ENCODE measurements around the gene ZNF836. TPM values are rescaled to one million over a fixed set of nuclear protein-coding genes. Genes with fewer than 3 reads are reported as not detected.
A peak's percentile ranks its signal among the peaks of the same experiment; 100 is the strongest.

The ZNF836 gene
- total RNA-seq, 1 experiment from 2014 or later, result 14.3 TPM

DNA sequence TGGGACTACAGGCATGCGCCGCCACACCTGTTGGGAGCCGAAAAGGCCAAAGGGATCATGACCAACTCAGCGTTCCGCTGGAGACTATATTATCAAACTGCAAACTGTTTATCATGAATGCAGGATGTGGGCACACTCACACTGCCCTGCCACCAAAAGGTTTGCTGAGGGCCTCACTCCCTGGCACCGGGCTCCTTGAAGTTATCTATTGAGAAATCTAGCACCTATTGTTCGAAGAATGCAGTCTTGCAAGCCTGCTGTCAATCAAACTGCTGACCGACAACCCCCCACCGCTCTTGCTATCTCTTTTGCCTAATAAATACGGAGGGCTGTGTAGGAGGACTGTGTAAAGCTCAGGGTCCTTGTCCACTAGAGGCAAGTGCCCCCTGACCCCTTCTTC is 5.2 kb upstream of the ZNF836 start:
- H3K9me3 ChIP-seq (ENCODE audit: insufficient read depth, low read depth), result peaks cover 8% of the 10 kb centered on the region
- H3K4me1 ChIP-seq (replicated peaks; ENCODE audit: insufficient read depth), result peaks cover 18% of the 10 kb centered on the region
- POLR2A ChIA-PET (ENCODE audit: unreplicated experiment), result interaction anchor here (0.6 kb wide), 1 partner anchor 806 kb away, joined by 4 read pairs; no protein-coding TSS in a partner anchor
- no peaks in the 10 kb centered on the region for H3K36me3 ChIP-seq (ENCODE audit: low read depth)
- peak; percentile 75 to 89 for DNase-seq
- no TSS peak for BruUV-seq (replicated peaks)
- TF ChIP-seq, protein P1, sequence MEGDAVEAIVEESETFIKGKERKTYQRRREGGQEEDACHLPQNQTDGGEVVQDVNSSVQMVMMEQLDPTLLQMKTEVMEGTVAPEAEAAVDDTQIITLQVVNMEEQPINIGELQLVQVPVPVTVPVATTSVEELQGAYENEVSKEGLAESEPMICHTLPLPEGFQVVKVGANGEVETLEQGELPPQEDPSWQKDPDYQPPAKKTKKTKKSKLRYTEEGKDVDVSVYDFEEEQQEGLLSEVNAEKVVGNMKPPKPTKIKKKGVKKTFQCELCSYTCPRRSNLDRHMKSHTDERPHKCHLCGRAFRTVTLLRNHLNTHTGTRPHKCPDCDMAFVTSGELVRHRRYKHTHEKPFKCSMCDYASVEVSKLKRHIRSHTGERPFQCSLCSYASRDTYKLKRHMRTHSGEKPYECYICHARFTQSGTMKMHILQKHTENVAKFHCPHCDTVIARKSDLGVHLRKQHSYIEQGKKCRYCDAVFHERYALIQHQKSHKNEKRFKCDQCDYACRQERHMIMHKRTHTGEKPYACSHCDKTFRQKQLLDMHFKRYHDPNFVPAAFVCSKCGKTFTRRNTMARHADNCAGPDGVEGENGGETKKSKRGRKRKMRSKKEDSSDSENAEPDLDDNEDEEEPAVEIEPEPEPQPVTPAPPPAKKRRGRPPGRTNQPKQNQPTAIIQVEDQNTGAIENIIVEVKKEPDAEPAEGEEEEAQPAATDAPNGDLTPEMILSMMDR (conservative IDR thresholded peaks at IDR 0.05), result no peak
- no peak for TF ChIP-seq EZH2 (IDR thresholded peaks at IDR 0.05; ENCODE audit: low read depth)
- no peaks in the 10 kb centered on the region for H3K27me3 ChIP-seq (ENCODE audit: insufficient read depth, low read depth)
- H4K20me1 ChIP-seq (ENCODE audit: insufficient read depth), result no peaks in the 10 kb centered on the region
- no peaks in the 10 kb centered on the region for H3K79me2 ChIP-seq (ENCODE audit: low read depth)
- H2AFZ ChIP-seq, result no peak overlapping the region
- intact Hi-C loops (cut with micrococcal nuclease; ENCODE audit: unreplicated experiment), result no loop called here
- H3K9me2 ChIP-seq (ENCODE audit: insufficient read depth), result no peaks in the 10 kb centered on the region
- CTCF ChIA-PET, result interaction anchor here (0.7 kb wide), 1 partner anchor 39 kb away, joined by 3 read pairs; no protein-coding TSS in a partner anchor
- no peak overlapping the region; the same call in 1 of the 2 replicates for H3K27ac ChIP-seq
- 0 out of 2 replicates have a peak overlapping the region, but pooled peaks have one; percentile 16 for H3K4me3 ChIP-seq
- H3F3A ChIP-seq (ENCODE audit: insufficient read depth, low read depth), result peaks cover 9% of the 10 kb centered on the region
- peak overlapping the region; percentile 58 for H3K4me2 ChIP-seq

DNA sequence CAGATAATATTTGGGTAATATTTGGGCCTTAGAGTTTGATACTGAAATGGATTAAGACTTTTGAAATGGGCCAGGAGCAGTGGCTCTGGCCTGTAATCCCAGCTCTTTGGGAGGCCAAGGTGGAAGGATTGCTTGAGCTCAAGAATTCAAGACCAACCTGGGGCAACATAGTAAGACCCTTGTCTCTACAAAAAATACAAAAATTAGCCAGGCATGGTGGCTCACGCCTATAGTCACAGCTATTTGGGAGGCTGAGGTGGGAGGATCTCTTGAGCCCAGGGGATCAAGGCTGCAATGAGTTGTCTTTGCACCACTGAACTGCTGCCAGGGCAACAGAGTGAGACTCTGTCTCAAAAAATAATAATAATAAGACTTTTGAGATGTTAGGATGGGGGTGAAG is 926 bp upstream of the ZNF836 start:
- Histone ChIP-seq H3K27ac (no peak overlapping the region), H3K4me3 (no peak overlapping the region), H3K9me3 (ENCODE audit: insufficient read depth, low read depth) (peaks cover 8% of the 10 kb centered on the region), H3K4me2 (no peak overlapping the region), H3K36me3 (ENCODE audit: low read depth) (peaks cover 14% of the 10 kb centered on the region), H3K9me2 (ENCODE audit: insufficient read depth) (no peaks in the 10 kb centered on the region), H3K79me2 (ENCODE audit: low read depth) (no peaks in the 10 kb centered on the region), H3F3A (ENCODE audit: insufficient read depth, low read depth) (peaks cover 9% of the 10 kb centered on the region), H4K20me1 (ENCODE audit: insufficient read depth) (no peaks in the 10 kb centered on the region), H2AFZ (peak overlapping the region; percentile 97; the same call in 1 of the 2 replicates), H3K4me1 (replicated peaks; ENCODE audit: insufficient read depth) (peaks cover 25% of the 10 kb centered on the region), H3K27me3 (ENCODE audit: insufficient read depth, low read depth) (no peaks in the 10 kb centered on the region)
- TF ChIP-seq, protein P1 (conservative IDR thresholded peaks at IDR 0.05), result no peak
- TF ChIP-seq EZH2 (IDR thresholded peaks at IDR 0.05; ENCODE audit: low read depth), result no peak
- no TSS peak for BruUV-seq (replicated peaks)
- intact Hi-C loops (cut with micrococcal nuclease; ENCODE audit: unreplicated experiment), result no loop called here
- ChIA-PET CTCF (no interaction called here), POLR2A (ENCODE audit: unreplicated experiment) (no interaction called here)
- no peak for DNase-seq

DNA sequence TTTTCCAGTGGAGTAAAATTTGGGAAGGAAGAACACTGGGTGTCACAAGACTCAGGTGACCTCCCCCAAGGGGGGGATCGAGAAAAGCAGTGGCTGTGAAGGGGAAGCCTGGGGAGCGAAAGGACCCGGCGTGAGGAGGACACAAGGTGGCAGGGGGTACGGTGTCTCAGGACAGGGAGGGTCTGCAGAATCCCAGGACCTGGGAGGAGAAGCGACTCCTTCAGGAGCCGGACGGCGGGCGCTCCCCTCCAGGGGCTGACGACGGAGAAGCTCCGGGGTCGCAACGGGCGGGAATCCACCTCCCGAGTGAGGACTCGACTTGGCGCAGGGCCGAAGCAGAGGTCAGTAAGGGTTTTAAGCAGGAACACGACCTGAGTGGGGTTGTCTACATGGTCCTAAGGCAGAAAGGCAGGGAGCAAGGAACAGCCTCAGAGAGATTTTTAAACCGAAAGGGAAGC is 529 bp downstream of the ZNF836 start:
- TSS peak; percentile 89 for BruUV-seq (replicated peaks)
- Histone ChIP-seq H3F3A (ENCODE audit: insufficient read depth, low read depth) (peaks cover 2% of the 10 kb centered on the region; the same call in 1 of the 2 replicates), H4K20me1 (ENCODE audit: insufficient read depth) (no peaks in the 10 kb centered on the region), H3K4me3 (peak overlapping the region; percentile 95), H3K79me2 (ENCODE audit: low read depth) (no peaks in the 10 kb centered on the region), H2AFZ (peak overlapping the region; percentile 97), H3K36me3 (ENCODE audit: low read depth) (peaks cover 23% of the 10 kb centered on the region), H3K4me1 (replicated peaks; ENCODE audit: insufficient read depth) (peaks cover 11% of the 10 kb centered on the region), H3K27me3 (ENCODE audit: insufficient read depth, low read depth) (no peaks in the 10 kb centered on the region), H3K9me3 (ENCODE audit: insufficient read depth, low read depth) (peaks cover 10% of the 10 kb centered on the region), H3K9me2 (ENCODE audit: insufficient read depth) (no peaks in the 10 kb centered on the region), H3K4me2 (peak overlapping the region; percentile 99), H3K27ac (no peak overlapping the region)
- POLR2A ChIA-PET (ENCODE audit: unreplicated experiment), result interaction anchor here (0.7 kb wide), 2 partner anchors 18 to 244 kb away, joined by 8 to 22 read pairs; partner anchors contain the start of gene ZNF613
- intact Hi-C loops (cut with micrococcal nuclease; ENCODE audit: unreplicated experiment), result loop anchor here (1.0 kb wide), 2 partner anchors 18 to 32 kb away; partner anchors contain the start of gene ZNF616
- DNase-seq, result no peak
- CTCF ChIA-PET, result interaction anchor here (0.7 kb wide), 2 partner anchors 66 to 491 kb away, joined by 3 to 19 read pairs; no protein-coding TSS in a partner anchor
- TF ChIP-seq EZH2 (IDR thresholded peaks at IDR 0.05; ENCODE audit: low read depth), result no peak
- TF ChIP-seq, protein P1 (conservative IDR thresholded peaks at IDR 0.05), result no peak

Measured in PC-9 (cell line).